GM19372 (cell line): ENCODE data around the gene ST6GALNAC2.
"Not testable (repeated sequence)": the region's sequence is repeated elsewhere in the genome, so short reads cannot be mapped to it uniquely, and the experiment has no call there.

ENCODE experiments used
- ATAC-seq: cut with Tn5 transposase; IDR thresholded peaks from one replicate; pipeline ENCODE4 v1.9.1; 2021; ENCODE audit warnings: mild to moderate bottlenecking, low read depth, moderate library complexity; ENCODE audit not compliant: unreplicated experiment

Gene ST6GALNAC2

DNA sequence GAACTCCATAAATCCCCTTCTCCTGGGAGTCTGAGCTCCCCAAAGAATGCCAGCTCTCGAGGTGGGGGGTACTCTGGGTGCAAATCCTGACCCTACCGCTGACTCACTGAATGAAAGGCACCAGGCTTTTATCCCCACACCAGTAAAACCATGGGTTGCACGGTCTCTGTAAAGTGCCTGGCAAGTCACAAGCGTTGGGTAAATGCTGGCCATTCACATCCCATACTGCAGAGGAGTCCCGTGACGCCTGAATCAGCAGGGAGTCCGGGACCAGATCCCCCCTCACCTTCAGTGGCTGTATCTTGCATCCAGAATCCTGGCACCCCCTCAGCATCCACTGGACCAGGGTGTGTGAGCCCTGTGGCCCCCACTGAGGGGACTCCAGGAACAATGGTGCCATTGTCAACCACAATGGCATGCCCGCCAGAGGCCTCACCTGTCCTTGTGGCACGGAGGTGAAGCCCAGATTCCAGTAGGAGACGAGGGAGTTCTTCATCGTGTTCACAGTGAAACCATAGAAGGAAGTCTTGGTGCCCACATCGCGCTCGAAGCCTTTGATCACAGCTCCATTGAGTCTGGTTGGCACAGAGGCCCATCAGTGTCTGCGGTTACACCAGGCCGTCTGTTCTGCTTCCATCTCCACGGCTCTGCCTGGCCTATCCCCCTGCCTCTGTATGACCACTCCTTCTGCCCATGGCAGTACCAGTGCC is 13.3 kb downstream of the ST6GALNAC2 start:
- ATAC-seq = no peak

DNA sequence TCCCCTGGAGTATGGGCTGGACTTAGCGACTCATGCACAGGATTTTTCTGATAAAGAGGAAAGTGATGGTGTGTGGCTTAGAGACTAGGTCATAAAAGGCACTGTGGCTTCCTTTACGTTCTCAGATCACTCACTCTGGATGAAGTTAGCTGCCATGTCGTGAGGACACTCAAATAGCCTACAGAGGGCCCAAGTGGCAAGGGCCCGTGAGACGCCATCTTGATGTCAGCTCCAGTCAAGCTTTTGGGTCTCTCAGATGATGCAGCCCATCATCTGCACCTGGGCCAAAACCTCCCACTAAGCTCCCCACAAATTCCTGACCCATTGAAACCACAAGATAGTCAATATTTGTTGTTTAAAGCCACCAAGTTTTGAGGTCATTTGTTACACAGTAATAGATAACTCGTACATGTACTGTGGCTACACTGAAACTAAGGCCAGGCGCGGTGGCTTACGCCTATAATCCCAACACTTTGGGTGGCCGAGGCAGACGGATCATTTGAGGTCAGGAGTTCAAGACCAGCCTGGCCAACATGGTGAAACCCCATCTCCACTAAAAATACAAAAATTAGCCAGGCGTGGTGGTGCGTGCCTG is 14.7 kb downstream of the ST6GALNAC2 start:
- no peak for ATAC-seq

GRCh38 chr17:76570457-76570856 is 15.2 kb downstream of the ST6GALNAC2 start:
- no peak for ATAC-seq

GRCh38 chr17:76569607-76570279 is 15.9 kb downstream of the ST6GALNAC2 start:
- ATAC-seq = no peak

GRCh38 chr17:76568811-76569221 is 16.8 kb downstream of the ST6GALNAC2 start:
- ATAC-seq = no peak

GRCh38 chr17:76567634-76568432 is 17.8 kb downstream of the ST6GALNAC2 start:
- ATAC-seq = no peak

DNA sequence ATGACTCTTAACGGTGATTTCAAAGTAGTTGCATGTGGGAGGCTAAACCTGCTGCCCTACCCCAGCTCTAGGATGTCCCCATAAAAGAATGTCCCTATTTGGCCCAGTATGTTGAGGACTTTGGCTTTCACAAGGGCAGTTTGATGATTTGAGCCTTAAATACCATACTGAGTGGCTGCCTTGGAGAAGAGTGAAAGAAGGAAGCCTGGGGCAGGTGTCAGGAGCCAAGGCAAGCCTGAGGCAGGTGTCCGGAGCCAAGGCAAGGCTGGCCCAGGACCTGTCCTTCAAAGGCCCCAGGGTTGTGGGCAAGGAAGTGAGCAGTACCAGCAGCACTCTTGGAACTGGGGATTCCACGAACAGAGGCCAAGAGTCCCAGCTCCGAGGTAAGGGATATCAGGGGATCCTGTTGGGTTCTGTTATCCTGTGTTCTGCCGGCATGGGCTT is 18.6 kb downstream of the ST6GALNAC2 start:
- no peak for ATAC-seq

DNA sequence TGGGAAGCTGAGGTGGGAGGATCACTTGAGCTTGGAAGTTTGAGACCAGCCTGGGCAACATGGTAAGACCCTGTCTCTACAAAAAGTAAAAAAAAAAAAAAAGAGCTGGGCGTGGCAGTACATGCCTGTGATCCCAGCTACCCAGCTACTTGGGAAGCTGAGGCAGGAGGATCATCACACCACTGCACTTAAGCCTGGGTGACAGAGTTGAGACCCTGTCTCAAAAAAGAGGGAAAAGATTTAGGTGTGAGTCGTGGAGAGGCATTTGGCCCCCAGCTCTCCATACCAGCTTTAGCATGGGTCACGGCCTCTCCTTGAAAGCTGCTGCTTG is 19.1 kb downstream of the ST6GALNAC2 start:
- ATAC-seq = no peak

DNA sequence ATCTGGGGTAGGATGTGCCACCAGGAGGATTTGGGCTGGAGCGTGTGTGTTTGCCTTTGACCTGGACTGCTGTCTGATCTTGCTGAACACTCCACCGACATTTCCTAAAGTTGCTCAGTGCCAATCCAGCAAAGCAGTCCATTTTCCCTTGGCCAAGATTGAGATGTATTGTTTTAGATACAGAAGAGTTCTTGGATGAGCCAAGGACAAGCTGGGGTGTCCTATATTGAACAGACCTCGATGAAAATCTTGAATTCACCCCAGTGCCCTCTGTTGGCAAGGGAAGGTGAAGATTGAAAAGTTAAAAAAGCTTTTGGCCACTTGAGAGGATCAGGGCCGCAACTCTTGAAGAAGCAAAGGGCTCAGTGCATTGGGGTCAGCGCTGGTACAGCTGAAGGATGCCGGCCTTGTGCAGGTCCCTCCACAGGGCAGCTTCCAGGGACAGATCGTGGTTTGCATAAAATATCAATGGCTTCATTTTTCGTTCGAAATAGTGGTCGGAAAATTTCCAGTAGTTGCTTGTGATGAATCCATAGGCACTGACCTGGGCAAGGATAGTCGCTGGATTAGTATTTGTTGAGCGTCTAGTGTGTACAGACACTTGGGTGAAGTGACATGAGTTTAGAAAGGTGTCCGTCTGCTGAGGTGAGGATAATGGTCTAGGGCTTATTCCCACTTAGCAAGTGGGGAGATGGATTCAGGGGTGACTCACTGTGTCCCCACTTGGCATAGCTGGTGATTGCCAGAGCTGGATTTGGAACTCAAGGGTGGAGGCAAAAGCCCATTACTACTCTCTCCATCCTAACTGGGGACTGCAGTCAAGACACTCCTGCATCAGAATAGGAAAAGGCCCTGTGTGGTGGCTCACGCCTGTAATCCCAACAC is 19.7 kb downstream of the ST6GALNAC2 start:
- no peak for ATAC-seq

- not testable (repeated sequence) for ATAC-seq
Measured at GRCh38 chr17:76564991-76565727, 20.5 kb downstream of the ST6GALNAC2 start.

- not testable (repeated sequence) for ATAC-seq
Measured at GRCh38 chr17:76563359-76563758, 22.3 kb downstream of the ST6GALNAC2 start.

DNA sequence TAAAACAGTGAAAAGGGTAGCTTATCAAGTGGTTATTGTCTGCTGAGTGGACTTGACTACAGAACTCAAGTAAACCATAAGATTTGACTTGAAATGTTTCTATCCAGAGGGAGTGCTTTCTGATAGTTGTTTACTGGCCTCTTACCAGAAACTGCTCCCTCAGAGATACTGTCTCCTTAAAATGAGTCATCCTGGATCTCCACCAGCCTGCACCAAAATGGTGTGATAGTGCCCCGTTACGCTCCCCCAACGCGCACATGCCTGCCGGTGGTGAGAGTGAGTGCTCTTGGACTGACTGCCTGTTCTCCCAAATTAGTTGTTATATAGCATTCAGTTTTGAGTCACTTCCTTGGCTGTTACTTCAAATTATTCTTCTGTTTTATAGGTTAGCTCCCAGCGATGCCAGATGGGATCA is 22.9 kb downstream of the ST6GALNAC2 start:
- no peak for ATAC-seq

GRCh38 chr17:76561799-76562268 is 23.8 kb downstream of the ST6GALNAC2 start:
- no peak for ATAC-seq

GRCh38 chr17:76561332-76561731 is 24.3 kb downstream of the ST6GALNAC2 start:
- no peak for ATAC-seq

GRCh38 chr17:76560877-76561221 is 24.8 kb downstream of the ST6GALNAC2 start:
- ATAC-seq = no peak

- ATAC-seq = no peak
Measured at GRCh38 chr17:76560036-76560876, 25.4 kb downstream of the ST6GALNAC2 start.

GRCh38 chr17:76559460-76559859 is 26.2 kb downstream of the ST6GALNAC2 start:
- not testable (repeated sequence) for ATAC-seq
